ENCODE data around the gene MOV10L1. TPM values are rescaled to one million over a fixed set of nuclear protein-coding genes. Genes with fewer than 3 reads are reported as not detected.

Gene MOV10L1
- total RNA-seq, 1 experiment from 2014 or later, result not detected

DNA sequence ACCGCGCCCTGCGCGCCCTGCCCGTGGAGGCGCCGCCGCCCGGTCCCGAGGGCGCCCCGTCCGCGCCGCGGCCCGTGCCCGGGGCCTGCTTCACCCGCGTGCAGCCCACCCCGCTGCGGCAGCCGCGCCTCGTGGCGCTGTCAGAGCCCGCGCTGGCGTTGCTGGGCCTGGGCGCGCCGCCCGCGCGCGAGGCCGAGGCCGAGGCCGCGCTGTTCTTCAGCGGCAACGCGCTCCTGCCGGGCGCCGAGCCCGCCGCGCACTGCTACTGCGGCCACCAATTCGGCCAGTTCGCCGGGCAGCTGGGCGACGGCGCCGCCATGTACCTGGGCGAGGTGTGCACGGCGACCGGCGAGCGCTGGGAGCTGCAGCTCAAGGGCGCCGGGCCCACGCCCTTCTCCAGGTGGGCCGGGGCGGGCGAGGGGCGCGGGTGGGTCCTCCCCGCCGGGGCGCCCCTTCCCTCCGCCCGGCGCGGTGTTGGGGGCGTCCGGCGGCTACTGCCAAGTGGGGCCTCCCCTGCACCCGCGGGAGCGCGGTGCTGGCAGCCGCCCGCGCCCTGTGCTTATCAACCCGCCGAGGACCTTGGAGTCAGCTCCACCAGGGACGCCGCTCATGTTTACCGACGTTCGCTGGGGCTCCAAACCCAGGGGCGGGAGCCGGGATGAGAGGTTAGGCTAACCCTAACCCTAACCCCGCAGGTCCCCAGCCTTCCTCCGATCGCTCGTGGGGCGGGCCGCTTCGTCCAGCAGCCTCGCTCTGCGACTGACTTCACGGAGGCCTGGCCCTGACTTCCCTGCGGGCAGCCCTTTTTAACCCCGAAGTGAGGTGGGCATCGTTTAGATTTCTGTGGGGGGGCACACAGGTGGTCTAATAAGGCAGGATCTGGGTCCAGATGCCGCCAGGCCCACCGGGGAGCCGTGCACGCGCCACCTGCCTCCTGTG, 111.7 kb downstream of the MOV10L1 start:
- H3K27ac ChIP-seq (ENCODE audit: low read depth, low read length, poor library complexity, severe bottlenecking), result peak overlapping the region; percentile 82
- H3K36me3 ChIP-seq (ENCODE audit: insufficient read depth, low read length, poor library complexity, severe bottlenecking), result peaks cover 36% of the 10 kb centered on the region
- intact Hi-C loops (cut with micrococcal nuclease; ENCODE audit: unreplicated experiment), result no loop called here
- POLR2A ChIA-PET (ENCODE audit: low non-redundant PET), result no interaction called here
- no TSS peak for BruUV-seq (replicated peaks)
- H3K4me3 ChIP-seq (ENCODE audit: low read depth, low read length, poor library complexity, severe bottlenecking), result peak overlapping the region; percentile 78
- CTCF ChIA-PET, result interaction anchor here (0.8 kb wide), 1 partner anchor 52 kb away, joined by 3 read pairs; no protein-coding TSS in a partner anchor
- TF ChIP-seq, protein P1, sequence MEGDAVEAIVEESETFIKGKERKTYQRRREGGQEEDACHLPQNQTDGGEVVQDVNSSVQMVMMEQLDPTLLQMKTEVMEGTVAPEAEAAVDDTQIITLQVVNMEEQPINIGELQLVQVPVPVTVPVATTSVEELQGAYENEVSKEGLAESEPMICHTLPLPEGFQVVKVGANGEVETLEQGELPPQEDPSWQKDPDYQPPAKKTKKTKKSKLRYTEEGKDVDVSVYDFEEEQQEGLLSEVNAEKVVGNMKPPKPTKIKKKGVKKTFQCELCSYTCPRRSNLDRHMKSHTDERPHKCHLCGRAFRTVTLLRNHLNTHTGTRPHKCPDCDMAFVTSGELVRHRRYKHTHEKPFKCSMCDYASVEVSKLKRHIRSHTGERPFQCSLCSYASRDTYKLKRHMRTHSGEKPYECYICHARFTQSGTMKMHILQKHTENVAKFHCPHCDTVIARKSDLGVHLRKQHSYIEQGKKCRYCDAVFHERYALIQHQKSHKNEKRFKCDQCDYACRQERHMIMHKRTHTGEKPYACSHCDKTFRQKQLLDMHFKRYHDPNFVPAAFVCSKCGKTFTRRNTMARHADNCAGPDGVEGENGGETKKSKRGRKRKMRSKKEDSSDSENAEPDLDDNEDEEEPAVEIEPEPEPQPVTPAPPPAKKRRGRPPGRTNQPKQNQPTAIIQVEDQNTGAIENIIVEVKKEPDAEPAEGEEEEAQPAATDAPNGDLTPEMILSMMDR (conservative IDR thresholded peaks at IDR 0.05; ENCODE audit: low read depth, low read length), result no peak
- peak; percentile 32 for DNase-seq (ENCODE audit: low spot score)
- H3K9me3 ChIP-seq (ENCODE audit: low read depth, low read length, poor library complexity, severe bottlenecking), result peaks cover 5% of the 10 kb centered on the region
- H3K27me3 ChIP-seq (replicated peaks; ENCODE audit: insufficient read depth, low read depth, low read length, poor library complexity), result no peaks in the 10 kb centered on the region
- peaks cover 10% of the 10 kb centered on the region for H3K4me1 ChIP-seq (ENCODE audit: insufficient read depth, low read length, poor library complexity, severe bottlenecking)

DNA sequence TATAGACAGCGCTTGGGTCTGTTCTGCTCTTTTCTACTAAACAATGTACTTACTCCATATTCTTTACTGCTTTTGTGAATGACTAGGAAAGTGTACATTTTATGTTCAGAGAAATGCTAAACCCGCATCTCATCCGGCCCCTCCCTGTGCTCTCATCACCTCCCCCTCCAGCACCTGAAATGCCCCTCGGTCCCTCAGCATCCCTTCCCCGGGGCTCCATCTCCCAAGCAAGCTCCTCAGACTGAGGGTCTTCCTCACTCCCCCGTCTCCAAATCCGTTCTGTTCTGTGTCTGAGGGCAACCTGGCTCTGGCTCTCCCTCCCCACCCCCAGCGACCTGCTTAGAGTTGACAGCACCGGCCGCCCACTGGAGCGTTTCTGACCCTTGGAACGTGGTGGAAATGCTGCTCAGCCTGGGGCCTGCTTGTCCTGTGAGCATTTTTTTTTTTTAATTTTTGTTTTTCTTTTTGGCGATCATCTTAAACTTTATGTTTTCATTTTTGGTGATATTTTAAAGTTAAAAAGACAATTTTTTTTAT, 112.4 kb downstream of the MOV10L1 start:
- intact Hi-C loops (cut with micrococcal nuclease; ENCODE audit: unreplicated experiment), result no loop called here
- Histone ChIP-seq H3K27me3 (replicated peaks; ENCODE audit: insufficient read depth, low read depth, low read length, poor library complexity) (no peaks in the 10 kb centered on the region), H3K4me1 (ENCODE audit: insufficient read depth, low read length, poor library complexity, severe bottlenecking) (peaks cover 10% of the 10 kb centered on the region), H3K36me3 (ENCODE audit: insufficient read depth, low read length, poor library complexity, severe bottlenecking) (peaks cover 39% of the 10 kb centered on the region), H3K27ac (ENCODE audit: low read depth, low read length, poor library complexity, severe bottlenecking) (peak overlapping the region; percentile 65), H3K4me3 (ENCODE audit: low read depth, low read length, poor library complexity, severe bottlenecking) (peak overlapping the region; percentile 78), H3K9me3 (ENCODE audit: low read depth, low read length, poor library complexity, severe bottlenecking) (peaks cover 5% of the 10 kb centered on the region)
- no peak for DNase-seq (ENCODE audit: low spot score)
- CTCF ChIA-PET, result interaction anchor here (0.8 kb wide), 1 partner anchor 53 kb away, joined by 3 read pairs; no protein-coding TSS in a partner anchor
- no TSS peak for BruUV-seq (replicated peaks)
- TF ChIP-seq EZH2 (IDR thresholded peaks at IDR 0.05; ENCODE audit: borderline replicate concordance, low read depth, low read length, poor library complexity, severe bottlenecking), result no peak
- TF ChIP-seq, protein P1 (conservative IDR thresholded peaks at IDR 0.05; ENCODE audit: low read depth, low read length), result no peak
- POLR2A ChIA-PET (ENCODE audit: low non-redundant PET), result no interaction called here

DNA sequence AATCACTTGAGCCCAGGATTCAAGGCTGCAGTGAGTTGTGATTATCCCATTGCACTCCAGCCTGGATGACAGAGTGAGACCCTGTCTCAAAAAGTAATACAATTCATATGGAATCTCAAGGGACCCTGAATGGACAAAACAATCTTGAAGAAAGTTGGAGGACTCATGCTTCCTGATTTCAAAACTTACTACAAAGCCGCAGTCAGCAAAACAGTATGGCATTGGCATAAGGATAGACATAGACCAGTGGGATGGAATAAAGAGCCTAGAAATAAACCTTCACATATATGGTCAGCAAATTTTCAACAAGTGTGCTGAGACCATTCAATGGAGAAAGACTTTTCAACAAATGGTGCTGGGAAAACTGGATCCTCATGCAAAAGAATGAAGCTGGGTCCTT, 113.5 kb downstream of the MOV10L1 start:
- no peak for DNase-seq (ENCODE audit: low spot score)
- no peaks in the 10 kb centered on the region for H3K27me3 ChIP-seq (replicated peaks; ENCODE audit: insufficient read depth, low read depth, low read length, poor library complexity)
- POLR2A ChIA-PET (ENCODE audit: low non-redundant PET), result no interaction called here
- BruUV-seq (replicated peaks), result no TSS peak
- no peak for TF ChIP-seq EZH2 (IDR thresholded peaks at IDR 0.05; ENCODE audit: borderline replicate concordance, low read depth, low read length, poor library complexity, severe bottlenecking)
- TF ChIP-seq, protein P1 (conservative IDR thresholded peaks at IDR 0.05; ENCODE audit: low read depth, low read length), result no peak
- H3K36me3 ChIP-seq (ENCODE audit: insufficient read depth, low read length, poor library complexity, severe bottlenecking), result peaks cover 33% of the 10 kb centered on the region
- peaks cover 5% of the 10 kb centered on the region for H3K9me3 ChIP-seq (ENCODE audit: low read depth, low read length, poor library complexity, severe bottlenecking)
- peaks cover 10% of the 10 kb centered on the region for H3K4me1 ChIP-seq (ENCODE audit: insufficient read depth, low read length, poor library complexity, severe bottlenecking)
- H3K4me3 ChIP-seq (ENCODE audit: low read depth, low read length, poor library complexity, severe bottlenecking), result no peak overlapping the region
- CTCF ChIA-PET, result no interaction called here
- no peak overlapping the region for H3K27ac ChIP-seq (ENCODE audit: low read depth, low read length, poor library complexity, severe bottlenecking)
- intact Hi-C loops (cut with micrococcal nuclease; ENCODE audit: unreplicated experiment), result no loop called here
